RKO (cell line): ENCODE results near the gene SLC34A3.

ENCODE experiments used
- DNase-seq: peaks from one replicate; pipeline ENCODE4 v3.0.0-alpha.2; 2016; ENCODE audit warnings: low spot score

The SLC34A3 gene

DNA sequence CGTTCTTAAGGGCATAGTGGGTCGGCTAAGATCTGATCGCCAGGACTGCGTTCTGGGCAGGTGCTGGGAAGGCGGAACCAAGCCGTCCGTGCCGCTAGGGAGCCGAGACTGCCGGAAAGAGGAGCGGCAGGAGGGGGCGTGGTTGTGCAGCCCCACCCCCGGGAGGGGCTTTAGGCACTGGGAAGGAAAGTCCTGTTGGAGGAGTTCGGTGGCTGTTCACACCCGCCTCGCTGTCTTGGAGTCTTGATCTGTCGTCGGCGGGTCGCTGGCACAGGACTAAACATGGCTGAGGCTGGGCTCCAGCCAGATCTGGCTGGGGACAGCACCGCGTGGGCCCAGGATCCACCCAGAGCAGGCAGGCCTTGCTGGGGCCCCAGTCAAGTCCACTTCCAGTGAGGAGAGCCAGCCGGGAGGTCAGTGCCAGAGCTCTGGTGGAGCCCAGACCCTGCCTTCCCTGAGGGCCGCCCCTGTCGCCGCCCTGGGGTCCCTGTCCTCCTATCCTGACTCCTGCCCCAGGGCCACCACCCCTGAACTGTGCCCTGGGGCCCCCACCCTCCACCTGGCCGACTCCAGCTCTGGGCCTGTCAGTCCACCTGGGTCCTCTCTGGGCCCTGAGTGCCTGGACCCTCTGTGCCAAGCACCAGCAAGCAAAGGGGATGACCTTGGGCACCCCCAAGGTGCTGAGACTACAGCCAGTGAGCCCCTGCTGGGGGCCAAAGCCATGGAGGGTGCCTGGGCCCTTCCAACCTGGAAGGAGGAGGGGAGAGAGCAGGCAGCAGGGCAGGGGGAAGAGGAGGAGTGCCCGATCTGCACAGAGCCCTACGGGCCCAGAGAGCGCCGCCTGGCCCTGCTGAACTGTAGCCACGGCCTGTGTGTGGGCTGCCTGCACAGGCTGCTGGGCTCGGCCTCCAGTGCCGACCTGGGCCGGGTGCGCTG is 13.2 kb upstream of the SLC34A3 start:
- no peak for DNase-seq

DNA sequence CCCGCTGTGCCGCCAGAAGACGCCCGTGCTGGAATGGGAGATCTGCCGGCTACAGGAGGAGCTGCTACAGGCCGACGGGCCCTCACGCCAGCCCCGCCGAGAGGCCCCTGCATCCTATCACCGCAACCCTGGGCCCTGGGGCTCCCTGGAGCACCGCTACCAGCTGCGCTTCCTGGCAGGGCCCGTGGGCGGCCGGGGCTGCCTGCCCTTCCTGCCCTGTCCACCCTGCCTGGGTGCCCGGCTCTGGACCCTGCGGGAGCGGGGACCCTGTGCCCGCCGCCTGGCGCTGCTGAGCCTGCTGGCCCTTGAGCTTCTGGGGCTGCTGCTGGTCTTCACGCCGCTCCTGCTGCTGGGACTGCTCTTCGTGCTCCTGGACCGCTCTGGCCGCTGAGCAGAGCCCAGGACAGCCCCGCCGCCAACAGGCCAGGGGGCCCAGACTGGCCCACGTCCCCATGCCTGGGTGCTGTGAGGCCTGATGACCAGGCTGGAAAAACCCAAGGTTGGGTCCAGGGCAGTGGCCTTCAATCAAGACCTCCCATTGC is 12.4 kb upstream of the SLC34A3 start:
- no peak for DNase-seq

DNA sequence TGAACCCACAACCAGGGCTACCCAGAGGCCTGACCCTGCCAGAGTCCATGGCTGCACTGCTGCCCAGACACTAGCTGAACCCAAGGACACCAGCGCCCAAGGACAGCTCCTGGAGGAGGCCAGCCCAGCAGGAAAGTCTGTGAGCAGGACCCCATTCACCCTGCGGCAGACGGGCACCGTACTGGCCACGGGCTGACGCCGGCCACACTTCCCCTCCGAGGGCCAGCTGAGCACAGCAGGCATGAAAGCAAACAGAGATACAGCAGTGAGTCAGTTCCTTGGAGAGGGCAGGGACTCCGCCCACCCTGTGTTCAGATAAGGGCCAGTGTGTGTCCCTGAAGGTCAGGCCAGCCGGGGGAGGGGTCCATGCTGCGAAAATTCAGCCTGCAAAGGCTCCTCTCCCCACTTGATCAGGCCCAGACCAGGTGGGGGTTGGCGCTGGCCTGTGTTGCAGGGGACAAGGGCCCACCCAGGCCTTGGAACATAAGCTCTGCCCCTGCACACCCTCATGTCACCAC is 11.9 kb upstream of the SLC34A3 start:
- DNase-seq: peak; percentile 85

DNA sequence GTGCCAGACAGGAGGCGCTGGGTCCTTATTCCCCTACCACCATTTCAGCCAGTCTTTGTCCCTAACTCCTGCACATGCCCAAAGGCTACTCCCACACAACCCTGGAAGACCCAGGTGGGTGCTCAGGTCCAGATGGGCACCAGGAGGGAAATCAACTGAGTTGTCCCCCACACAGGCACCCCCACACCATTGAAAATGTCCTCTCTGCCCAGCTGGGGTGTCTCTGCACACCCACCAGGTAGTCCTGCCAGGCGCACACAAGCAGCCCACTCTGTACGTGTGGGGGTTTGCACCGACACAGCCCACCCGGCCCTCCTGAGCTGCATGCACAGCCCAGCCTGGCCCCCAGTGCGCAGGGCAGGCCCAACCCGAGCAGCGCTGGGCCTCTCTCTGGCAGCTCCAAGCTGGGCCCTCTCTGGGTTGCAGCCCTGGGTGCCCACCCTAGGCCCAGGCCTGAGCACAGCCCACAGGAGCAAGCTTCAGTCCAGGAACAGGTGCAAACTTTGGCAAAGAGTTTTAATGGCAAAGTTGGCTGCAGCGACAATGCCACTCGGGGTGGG is 10.9 kb upstream of the SLC34A3 start:
- DNase-seq: no peak

DNA sequence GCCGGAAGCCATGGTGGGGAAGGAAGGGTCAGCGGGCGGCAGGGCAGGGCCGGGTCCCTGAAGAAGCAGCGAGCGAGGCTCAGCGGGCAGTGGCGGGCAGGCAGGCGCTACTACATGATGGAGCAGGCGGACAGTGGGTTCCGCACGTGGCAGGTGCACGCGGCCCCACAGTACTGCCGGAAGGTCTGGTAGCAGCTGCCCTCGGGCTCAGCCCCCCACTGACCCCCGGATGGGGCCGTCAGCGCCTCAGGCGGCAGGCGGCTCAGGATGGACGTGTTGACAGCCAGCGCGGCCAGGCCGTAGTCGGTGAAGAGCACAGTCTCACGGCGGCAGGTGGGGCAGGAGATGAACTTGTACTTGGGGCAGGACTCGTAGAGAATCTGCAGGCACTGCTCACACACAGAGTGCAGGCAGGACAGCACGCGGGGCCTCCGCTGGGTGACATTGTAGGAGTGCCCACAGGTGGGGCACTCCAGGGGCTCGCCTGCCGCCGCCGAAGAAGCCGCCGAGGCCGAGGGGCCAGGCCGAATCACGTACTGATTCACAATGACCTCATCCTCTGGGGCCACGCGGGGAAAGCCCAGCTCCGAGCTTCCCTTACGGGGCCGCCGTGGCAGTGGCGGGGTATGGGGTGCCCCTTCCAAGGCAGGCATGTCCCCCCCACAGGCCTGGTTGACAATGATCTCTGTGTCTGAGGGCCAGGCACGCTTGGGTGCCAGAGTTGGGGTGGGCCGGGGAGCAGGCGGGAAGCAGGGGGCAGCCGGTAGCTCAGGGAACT is 10.2 kb upstream of the SLC34A3 start:
- peak; percentile 59 for DNase-seq

DNA sequence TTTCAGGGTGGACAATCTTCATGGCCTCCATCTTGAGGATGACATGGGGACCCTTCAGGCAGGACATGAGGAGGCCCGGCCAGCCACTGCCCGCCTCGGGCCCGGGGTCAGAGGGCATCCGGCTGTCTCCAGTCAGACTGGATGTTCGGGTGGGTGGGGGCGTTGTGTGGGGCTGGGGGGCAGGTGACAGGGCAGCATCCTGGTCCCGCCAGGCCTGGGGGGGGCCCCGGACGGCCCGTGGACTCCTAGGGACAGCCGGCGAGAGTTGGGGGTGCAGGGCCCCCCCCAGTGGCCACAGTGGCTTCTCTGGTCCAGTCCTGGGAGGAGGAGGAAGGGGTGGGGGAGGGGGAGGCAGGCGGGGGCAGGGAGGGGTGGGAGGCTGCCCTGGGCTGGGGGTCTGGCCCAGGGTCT is 9.6 kb upstream of the SLC34A3 start:
- DNase-seq: no peak

DNA sequence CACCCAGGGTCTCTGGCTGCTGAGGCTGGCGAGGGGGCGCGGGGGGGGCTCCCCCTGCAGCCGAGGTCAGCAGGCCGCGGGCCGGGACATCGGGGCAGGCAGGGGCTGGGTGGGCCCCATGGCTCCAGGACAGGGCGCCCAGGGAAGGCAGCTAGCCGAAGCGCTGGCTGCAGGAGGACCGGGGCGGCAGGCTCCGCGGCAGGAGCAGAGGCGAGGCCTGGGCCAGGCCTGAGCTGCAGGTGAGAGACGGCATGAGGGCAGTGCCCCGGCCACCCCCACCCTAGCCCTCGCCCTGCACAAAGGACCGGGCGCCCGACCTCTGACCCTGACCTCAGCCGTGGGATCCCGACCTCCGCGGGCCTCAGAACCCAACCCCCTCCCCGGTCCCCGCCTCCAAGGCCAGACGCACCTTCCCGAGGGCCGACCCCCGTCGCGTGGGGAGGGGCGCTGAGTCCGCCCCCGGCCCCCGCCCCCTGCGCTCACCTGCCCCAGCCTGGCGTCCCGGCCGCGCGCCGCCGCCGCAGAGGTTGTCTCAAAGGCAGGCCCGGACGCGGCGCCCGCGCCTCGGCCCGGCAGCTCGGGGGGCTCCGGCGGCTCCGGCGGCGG is 9.1 kb upstream of the SLC34A3 start:
- peak; percentile 56 for DNase-seq

DNA sequence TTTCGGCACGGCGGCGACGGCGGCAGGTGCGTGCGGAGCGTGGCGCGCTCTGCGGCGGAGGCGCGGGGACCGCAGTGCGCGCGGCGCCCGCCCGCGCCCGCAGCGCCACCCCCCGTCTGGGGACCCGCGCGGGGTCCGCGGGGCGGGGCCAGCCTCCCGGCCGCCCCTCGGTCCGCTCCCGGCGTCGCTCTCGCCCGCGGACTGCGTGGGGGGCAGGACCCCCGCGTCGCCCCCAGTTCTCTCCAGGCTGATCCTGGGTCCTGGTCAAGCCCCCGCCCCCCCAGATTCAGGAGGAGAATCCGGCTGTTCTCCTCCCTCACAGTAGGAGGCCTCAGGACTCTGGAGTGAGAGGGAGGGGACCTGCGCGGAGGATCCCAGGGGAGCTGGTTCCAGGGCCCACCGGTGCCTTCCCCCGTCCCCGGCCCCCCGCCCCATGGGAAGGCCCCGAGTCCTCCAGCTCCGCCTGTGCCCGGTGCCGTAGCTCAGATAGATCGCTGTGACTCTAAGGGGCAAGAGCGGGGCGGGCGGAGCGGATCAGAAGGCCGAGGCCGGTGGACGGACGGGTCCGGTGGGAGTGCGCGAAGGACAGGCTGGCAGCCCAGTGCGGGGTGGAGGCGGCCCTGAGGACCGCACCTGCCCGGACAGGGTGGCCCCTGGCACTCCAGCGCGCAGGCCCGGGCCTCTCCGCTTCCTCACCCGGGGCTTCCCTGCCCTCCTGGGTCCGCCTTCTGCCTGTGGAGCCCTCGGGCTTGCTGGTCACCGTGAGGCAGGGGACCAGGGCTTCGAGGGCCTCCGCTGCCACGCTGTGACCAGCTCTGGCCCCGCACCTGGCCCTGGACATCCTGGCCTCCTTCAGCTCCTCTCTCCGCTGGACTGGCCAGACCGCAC is 8.3 kb upstream of the SLC34A3 start, which contains the start of gene RNF208:
TSS of gene RNF208 (minus strand) at position 51 of the 888 bp plus-strand sequence. CDS start 1,028 bp downstream, outside the sequence.
- peak; percentile 77 for DNase-seq

DNA sequence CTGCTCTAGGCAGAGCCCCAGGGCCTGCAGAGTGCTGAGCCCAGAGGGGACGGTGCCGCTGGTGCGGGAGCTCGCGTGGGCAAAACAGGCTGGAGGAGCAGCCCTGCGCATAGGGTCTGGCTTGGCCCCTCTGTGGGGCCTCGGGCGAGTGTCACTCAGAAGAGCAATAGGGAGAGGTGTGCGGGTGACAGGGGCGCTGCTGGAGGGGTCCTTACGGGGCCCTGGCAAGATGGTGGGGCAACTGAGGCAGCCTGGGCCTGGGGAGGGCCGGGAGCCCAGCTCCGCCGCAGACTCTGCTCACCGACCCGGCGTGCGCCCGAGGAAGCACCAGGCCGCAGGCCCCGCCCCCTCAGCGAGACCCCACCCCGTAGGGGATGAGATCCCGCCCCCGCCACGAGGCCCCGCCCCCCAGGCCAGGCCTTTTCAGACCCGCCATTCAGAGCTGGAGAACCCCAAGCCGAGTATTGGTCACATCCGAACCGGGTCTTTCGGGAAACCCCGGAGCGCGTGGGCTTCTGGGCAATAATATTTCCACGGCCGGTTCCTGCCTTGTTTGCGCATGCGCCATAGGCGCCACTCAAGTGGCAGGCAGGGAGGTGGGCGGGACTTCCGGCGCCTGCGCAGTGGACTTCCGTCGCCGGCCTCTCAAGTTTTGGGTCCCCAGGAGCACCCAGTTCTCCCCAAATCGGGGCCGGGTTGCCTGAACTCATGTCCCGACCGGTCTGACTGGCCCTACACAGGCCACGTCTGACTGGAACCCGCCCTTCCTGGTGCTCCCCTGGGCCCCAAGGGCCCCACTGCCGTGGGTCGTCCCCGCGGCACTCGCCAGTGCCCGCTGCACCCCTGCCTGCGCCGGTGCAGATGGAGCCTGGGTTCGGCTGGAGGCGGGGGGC is 7.4 kb upstream of the SLC34A3 start:
- peak; percentile 100 for DNase-seq

DNA sequence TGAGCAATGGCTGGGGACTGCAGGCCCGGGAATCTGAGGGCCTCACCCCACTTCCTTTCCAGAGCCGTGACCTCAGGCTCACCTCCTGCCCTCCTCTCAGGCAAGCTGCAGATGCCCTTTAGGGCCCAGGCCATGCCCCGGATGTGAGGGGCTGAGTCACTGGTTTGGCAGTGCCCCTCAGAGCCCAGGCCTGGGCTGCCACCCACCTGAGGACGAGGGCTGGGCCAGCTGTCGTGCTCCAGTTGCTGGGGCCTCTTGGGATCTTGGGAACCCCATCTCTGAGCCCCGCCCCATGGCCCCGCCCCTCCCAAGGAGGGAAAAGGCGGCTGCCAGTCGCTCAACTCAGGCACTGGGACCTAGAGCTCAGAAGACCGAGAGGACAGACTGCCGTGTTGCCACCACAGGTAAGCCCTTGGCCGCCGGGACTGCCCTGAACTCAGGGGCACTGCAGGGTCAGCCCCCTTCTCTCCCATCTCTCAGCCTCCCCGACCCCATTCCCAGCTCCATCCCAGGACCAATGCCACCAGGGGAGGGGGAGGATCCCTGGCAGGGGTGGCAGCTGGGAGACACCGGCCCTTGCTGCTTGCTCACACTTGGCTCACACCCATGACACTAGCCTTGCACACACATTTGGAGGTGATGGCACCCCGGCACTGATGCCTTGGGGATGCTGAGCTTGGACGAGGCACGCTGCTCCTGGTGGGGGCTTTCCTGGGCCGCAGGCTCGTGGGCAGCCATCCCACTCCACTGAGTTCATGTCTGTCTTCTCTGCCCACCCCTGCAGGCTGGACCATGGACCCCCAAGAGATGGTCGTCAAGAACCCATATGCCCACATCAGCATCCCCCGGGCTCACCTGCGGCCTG is 5.6 kb upstream of the SLC34A3 start, which contains the start of gene CYSRT1:
TSS of gene CYSRT1 (plus strand) at position 345 of the 865 bp plus-strand sequence. CDS start at position 793, 448 bp downstream.
- DNase-seq: peak; percentile 87

DNA sequence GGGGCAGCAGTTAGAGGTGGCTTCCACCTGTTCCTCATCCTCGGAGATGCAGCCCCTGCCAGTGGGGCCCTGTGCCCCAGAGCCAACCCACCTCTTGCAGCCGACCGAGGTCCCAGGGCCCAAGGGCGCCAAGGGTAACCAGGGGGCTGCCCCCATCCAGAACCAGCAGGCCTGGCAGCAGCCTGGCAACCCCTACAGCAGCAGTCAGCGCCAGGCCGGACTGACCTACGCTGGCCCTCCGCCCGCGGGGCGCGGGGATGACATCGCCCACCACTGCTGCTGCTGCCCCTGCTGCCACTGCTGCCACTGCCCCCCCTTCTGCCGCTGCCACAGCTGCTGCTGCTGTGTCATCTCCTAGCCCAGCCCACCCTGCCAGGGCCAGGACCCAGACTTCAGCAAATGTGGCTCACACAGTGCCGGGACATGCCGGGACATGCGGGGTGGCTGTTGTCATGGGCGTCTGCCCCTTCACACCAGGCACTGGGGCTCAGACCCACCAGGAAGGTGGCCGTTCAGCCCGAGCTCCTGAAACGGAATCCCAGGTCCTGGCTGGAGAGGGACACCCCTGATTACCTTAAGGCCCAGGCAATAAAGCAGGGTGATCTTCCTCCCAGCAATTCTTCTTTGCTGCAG is 4.9 kb upstream of the SLC34A3 start:
- DNase-seq: no peak

DNA sequence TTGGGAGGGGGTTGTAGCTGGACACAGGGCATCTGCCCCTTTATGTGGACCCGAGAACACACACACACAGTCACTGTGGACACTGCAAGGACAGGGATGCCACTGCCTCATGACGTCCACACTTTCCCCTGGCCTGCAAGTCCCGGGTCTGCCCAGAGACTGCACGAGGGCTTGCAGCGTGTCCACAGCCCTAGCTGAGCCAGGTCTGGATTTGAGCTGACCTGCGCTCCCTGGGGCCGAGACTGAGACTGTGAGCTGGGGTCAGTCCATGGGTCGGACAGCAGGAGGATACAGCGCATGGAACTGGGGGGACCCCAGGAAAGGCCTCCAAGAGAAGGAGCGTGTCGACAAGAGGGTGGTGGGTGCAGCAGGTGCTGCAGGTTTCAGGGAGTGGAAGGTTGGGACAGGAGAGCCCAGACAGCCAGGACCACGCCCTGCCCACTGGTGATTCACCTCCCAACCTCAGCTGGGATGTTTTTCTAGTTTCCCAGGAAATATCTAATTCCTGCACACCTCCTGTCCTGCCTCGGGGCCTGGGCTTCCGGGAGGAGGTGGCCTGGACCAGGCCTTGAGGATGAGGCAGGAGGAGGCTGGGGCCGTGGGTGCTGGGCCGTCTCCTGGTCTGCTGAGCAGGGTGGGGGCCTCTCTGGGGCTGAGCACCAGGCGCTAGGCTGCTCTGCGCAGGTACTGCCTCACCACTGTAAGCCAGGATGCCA is 4.2 kb upstream of the SLC34A3 start:
- no peak for DNase-seq

DNA sequence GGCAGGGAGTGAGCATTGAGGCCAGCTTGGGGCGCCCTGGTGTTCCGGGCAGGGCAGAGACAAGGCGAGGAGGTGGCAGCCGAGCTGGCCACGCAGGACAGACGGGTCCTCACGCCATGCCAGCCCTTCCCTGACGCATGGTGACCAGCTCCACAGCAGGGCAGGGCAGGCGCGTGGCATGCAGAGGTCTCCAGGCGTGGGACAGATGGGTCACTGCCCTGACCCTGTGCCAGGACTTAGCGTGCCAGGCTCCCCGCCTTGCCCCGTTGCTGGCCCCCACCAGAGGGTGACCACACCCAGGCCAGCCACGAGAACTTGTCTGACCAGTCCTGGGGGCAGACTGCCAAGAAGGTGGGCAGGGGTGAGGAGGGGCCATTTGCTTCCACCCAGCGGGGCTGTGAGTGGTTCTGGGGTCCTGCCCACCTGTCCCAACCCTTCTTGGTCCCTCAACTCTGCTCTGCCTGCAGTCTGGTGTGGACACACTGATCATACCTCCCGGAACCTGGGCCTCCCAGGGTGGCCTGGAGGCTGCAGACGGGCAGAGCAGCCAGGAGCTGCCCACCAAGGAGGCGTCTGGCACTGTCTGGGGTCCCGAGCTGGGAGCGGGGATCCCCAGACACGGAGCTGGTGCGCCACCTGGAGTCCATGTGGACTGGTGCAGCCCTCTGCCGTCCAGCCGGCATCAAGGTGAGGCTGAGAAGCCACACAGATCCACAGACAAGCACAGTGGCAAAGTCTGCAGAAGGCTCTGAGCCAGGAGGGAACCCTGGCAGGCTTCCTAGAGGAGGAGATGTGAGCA is 3.4 kb upstream of the SLC34A3 start, which contains the start of gene RNF224:
TSS of gene RNF224 (plus strand) at position 449 of the 799 bp plus-strand sequence. CDS start 834 bp downstream, outside the sequence.
- peak; percentile 88 for DNase-seq

DNA sequence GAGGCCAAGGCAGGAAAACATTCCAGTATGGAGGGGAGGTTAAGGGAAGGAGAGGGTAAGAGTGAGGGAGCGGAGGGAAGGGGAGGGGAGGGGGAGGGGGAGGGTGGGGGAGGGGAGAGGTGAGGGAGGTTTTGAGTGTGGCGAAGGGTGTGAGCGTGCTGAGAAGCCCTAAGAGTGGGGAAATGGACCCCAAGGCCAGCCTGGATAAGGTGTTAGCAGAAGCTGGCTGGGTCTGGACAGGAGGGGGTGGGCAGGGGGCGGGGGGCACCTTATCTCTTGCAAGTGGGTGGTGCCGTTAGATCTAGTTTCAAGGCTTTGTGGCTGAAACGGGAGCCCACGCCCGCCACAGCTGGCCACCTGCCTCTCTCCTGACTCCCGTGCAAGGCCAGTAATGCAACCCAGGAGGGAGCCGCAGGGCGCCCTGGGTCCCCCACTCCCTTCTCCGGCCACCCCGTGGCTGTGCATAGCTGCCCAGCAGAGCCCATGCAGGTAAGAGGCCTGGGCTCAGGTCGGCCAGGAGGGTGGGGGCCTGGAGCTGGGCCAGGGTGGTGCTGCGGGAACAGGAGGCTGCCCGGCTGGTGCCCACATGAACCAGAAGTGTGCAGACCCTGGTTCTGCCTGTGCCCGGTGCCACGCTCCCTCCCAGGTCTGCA is 2.7 kb upstream of the SLC34A3 start:
- no peak for DNase-seq

DNA sequence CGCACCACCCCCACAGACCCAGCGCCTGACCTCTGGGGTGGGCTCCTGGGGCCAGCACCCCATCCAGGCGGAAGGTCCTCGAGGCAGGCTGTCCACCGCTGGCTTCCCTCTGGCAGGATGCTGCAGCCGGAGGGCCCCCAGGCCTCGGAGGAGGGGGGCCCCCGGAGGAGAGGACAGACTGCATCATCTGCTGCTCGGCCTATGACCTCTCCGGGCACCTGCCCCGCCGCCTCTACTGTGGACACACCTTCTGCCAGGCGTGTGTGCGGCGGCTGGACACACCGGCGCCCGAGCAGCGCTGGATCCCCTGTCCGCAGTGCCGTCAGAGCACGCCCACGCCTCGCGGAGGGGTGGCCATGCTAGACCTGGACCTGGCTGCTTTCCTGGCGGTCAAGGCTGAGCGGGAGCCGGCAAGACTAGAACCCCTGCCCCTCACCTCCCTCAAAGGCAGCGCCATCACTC is 2.2 kb upstream of the SLC34A3 start:
- no peak for DNase-seq
